K562 (cell line): ENCODE data around the gene CLK3. TPM values are rescaled to one million over a fixed set of nuclear protein-coding genes. Genes with fewer than 3 reads are reported as not detected.

Experiments used
- DACH1 ChIP-seq: fragments of 450-650 bp; IDR thresholded peaks from 2 replicates; pipeline ENCODE4 v1.6.1; 2018; ENCODE audit not compliant: partially characterized antibody
- FOXM1 ChIP-seq, 2 experiments: fragments of 450-650 bp in 1 of 2; sonication (generic) in 1 of 2; formaldehyde crosslinking in 1 of 2; IDR thresholded peaks; 2 replicates each; pipeline versions ENCODE4 v1.6.1 to v1.9.0; 2017 to 2022; ENCODE audit warnings: low read depth in 2 of 2, mild to moderate bottlenecking in 2 of 2, missing genetic modification reagents in 1 of 2, moderate library complexity in 1 of 2
- ILK ChIP-seq: fragments of 450-650 bp; IDR thresholded peaks from 2 replicates; pipeline ENCODE4 v1.6.1; 2016; ENCODE audit warnings: missing genetic modification characterization, low read depth, mild to moderate bottlenecking, missing compliant biosample characterization, moderate library complexity, borderline replicate concordance
- KLF13 ChIP-seq: fragments of 450-650 bp; IDR thresholded peaks from 2 replicates; pipeline ENCODE4 v1.6.1; 2016; ENCODE audit warnings: missing genetic modification characterization, low read depth, mild to moderate bottlenecking, missing compliant biosample characterization, moderate library complexity, borderline replicate concordance
- PYGO2 ChIP-seq: fragments of 450-650 bp; IDR thresholded peaks from 2 replicates; pipeline ENCODE4 v1.6.1; 2016; ENCODE audit warnings: mild to moderate bottlenecking, missing genetic modification characterization, moderate library complexity, missing compliant biosample characterization
- RBM22 ChIP-seq: fragments of 200-400 bp; formaldehyde crosslinking; IDR thresholded peaks from 2 replicates; pipeline ENCODE4 v1.6.1; 2018; ENCODE audit warnings: low read length, low read depth; ENCODE audit not compliant: poor library complexity, severe bottlenecking
- SP1 ChIP-seq: sonication (generic); formaldehyde crosslinking; IDR thresholded peaks from 2 replicates; pipeline ENCODE4 v1.8.1; 2022; ENCODE audit warnings: mild to moderate bottlenecking, missing genetic modification reagents
- TCF3 ChIP-seq: sonication (generic); formaldehyde crosslinking; IDR thresholded peaks from 2 replicates; pipeline ENCODE4 v1.4.0; 2020; ENCODE audit warnings: mild to moderate bottlenecking, missing genetic modification reagents
- polyA plus RNA-seq, 8 experiments: library from polyadenylated mRNA; depleted of rRNA in 4 of 8; stranded (reverse) in 5 of 8; unstranded in 3 of 8; fragments of >200 nt; fragmentation: Nextera tagmentation in 2 of 8; fragmentation: Illumina TruSeq in 1 of 8; extraction: Ambion mirVana in 2 of 8; extraction: Trizol in 1 of 8; gene quantifications; 2 replicates each; pipeline versions ENCODE4 v1.2.1 to v1.2.3, GENCODE V29; 2011 to 2014; ENCODE audit warnings: inconsistent platforms in 1 of 8, missing spikeins in 1 of 8
- total RNA-seq, 7 experiments: library from RNA; depleted of rRNA in 6 of 7; stranded (reverse); fragments of >200 nt in 6 of 7; fragmentation: Illumina TruSeq in 2 of 7; extraction: Trizol in 2 of 7; gene quantifications; 2 replicates each; pipeline versions ENCODE4 v1.2.1 to v1.2.3, GENCODE V29; 2011 to 2021; ENCODE audit warnings: low replicate concordance in 1 of 7
- TF ChIP-seq, protein P1 (sequence below): fragments of 450-650 bp; IDR thresholded peaks from 2 replicates; pipeline ENCODE4 v1.6.1; 2016; ENCODE audit warnings: low read depth

CLK3 gene
- total and polyA plus RNA-seq, 9 of the 15 experiments (the other 6 are each of a cell fraction or from before 2014, with no cell fraction given), result 1.2 to 95.2 (median 51.7) TPM

DNA sequence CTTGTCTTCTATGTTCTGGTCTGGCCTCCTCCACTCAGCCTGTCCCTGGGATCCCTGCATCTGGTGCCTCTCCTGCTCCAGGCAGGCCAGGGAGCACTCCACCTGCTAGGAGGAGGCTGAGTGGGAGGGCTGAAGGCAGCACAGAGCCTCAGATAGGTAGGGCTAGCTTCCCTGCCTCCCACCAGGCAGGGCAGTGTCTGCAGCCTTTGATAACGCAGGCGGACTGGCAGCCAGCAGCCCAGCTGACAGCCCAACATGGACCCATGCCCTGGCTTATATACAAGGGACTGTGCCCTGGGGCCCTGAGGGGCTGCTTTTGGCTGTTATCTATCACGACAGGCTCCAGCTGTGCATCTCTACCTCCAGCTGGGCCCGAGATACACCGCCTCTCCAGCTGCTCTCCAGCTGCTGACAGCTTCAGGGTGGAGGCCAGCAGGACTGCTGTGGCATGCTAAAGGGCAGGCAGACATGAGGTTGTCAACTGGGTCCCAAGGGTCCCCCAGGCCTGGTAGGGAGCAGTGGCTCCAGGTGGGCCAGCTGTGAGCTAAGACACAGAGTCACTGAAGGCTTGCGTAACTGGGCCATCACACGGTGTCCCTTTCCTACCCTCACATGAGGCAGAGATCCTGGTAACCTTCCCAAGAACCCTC, 5.2 kb upstream of the CLK3 start (continued):
- TF ChIP-seq, protein P1, sequence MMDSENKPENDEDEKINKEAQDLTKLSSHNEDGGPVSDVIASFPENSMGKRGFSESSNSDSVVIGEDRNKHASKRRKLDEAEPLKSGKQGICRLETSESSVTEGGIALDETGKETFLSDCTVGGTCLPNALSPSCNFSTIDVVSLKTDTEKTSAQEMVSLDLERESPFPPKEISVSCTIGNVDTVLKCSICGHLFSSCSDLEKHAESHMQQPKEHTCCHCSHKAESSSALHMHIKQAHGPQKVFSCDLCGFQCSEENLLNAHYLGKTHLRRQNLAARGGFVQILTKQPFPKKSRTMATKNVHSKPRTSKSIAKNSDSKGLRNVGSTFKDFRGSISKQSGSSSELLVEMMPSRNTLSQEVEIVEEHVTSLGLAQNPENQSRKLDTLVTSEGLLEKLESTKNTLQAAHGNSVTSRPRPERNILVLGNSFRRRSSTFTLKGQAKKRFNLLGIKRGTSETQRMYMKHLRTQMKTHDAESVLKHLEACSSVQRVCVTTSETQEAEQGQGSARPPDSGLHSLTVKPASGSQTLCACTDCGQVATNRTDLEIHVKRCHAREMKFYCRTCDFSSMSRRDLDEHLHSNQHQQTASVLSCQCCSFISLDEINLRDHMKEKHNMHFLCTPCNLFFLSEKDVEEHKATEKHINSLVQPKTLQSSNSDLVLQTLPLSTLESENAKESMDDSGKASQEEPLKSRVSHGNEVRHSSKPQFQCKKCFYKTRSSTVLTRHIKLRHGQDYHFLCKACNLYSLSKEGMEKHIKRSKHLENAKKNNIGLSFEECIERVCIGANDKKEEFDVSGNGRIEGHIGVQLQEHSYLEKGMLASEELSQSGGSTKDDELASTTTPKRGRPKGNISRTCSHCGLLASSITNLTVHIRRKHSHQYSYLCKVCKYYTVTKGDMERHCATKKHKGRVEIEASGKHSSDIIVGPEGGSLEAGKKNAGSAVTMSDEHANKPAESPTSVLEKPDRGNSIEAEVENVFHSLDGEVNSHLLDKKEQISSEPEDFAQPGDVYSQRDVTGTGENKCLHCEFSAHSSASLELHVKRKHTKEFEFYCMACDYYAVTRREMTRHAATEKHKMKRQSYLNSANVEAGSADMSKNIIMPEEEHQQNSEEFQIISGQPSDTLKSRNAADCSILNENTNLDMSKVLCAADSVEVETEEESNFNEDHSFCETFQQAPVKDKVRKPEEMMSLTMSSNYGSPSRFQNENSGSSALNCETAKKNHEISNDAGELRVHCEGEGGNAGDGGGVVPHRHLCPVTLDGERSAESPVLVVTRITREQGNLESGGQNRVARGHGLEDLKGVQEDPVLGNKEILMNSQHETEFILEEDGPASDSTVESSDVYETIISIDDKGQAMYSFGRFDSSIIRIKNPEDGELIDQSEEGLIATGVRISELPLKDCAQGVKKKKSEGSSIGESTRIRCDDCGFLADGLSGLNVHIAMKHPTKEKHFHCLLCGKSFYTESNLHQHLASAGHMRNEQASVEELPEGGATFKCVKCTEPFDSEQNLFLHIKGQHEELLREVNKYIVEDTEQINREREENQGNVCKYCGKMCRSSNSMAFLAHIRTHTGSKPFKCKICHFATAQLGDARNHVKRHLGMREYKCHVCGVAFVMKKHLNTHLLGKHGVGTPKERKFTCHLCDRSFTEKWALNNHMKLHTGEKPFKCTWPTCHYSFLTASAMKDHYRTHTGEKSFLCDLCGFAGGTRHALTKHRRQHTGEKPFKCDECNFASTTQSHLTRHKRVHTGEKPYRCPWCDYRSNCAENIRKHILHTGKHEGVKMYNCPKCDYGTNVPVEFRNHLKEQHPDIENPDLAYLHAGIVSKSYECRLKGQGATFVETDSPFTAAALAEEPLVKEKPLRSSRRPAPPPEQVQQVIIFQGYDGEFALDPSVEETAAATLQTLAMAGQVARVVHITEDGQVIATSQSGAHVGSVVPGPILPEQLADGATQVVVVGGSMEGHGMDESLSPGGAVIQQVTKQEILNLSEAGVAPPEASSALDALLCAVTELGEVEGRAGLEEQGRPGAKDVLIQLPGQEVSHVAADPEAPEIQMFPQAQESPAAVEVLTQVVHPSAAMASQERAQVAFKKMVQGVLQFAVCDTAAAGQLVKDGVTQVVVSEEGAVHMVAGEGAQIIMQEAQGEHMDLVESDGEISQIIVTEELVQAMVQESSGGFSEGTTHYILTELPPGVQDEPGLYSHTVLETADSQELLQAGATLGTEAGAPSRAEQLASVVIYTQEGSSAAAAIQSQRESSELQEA, result no peak
- TF ChIP-seq SP1 (CRISPR knock-in tag), result peak; percentile 83
- TF ChIP-seq TCF3, result peak; percentile 99
- peak; percentile 99 for TF ChIP-seq DACH1
- no peak; the same call in 1 of the 2 replicates for TF ChIP-seq KLF13 (tag)
- TF ChIP-seq RBM22, result no peak
- TF ChIP-seq ILK (tag), result no peak
- TF ChIP-seq PYGO2 (tag), result no peak
- TF ChIP-seq FOXM1 (IDR thresholded peaks at IDR 0.05; ENCODE audit: low read depth), result peak; percentile 92
- TF ChIP-seq FOXM1 (CRISPR knock-in tag; IDR thresholded peaks at IDR 0.05; ENCODE audit: low read depth), result no peak
